Measurements from ENCODE around the gene MBD3.

The MBD3 gene

DNA sequence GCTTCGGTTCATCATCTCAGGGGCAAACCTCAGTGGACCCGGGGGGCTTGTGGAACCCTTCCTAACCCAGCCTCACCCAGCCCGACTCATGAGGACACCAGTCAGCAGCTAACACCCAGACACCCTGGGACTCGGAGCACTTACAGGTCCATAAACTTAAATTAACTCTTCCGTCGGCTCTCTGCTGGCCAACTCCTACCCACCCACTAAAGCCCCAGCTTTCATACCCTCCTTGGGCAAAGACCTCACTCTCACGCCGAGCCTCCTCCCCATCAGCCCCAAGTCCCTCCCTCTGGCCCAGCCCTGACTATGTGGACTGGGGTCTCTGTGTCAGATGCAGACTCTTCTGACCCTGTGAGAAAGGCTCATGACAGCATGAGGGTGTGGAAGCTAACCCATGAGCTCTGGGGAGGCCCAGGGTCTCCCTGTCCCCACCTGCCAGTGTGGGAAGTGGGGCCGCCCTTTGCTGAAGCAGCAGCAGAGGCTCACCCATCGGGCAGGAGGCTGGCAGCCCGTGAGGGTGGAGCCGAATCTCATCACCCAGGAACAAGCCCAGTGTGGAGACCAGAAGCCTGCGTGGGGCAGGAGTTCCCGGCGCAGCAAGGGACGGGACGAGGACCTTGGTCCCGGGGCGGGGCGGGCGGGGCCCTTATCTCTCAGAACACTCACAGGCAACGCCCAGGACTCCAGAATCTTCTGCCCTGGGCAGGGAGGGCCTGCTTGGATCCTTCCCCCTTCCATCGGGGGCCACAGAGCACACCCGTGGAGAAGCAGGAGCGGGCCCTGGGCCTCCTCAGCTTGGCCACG is 40.0 kb upstream of the MBD3 start:
- Histone ChIP-seq H3K4me2 (ENCODE audit: low read length) (no peak overlapping the region), H3K9ac (ENCODE audit: low read length) (no peak overlapping the region), H3K36me3 (ENCODE audit: insufficient read depth, low read length) (peaks cover 88% of the 10 kb centered on the region), H4K20me1 (ENCODE audit: insufficient read depth, low read length) (no peaks in the 10 kb centered on the region), H3K27ac (ENCODE audit: low read depth, low read length, poor library complexity, severe bottlenecking) (peak overlapping the region; percentile 51), H3K9me2 (ENCODE audit: low read depth, low read length) (no peaks in the 10 kb centered on the region), H2AFZ (ENCODE audit: low read length) (no peak overlapping the region), H3K27me3 (ENCODE audit: insufficient read depth, low read length) (no peaks in the 10 kb centered on the region), H3K79me2 (ENCODE audit: insufficient read depth, low read length) (peaks cover 42% of the 10 kb centered on the region), H3K4me3 (ENCODE audit: low read depth, low read length, poor library complexity, severe bottlenecking) (no peak overlapping the region), H3F3A (ENCODE audit: insufficient read depth, low read length) (peaks cover 4% of the 10 kb centered on the region; the same call in 1 of the 2 replicates), H3K9me3 (ENCODE audit: low read length) (no peaks in the 10 kb centered on the region), H3K4me1 (ENCODE audit: insufficient read depth, low read length, severe bottlenecking) (peaks cover 15% of the 10 kb centered on the region)
- TF ChIP-seq, protein P1, sequence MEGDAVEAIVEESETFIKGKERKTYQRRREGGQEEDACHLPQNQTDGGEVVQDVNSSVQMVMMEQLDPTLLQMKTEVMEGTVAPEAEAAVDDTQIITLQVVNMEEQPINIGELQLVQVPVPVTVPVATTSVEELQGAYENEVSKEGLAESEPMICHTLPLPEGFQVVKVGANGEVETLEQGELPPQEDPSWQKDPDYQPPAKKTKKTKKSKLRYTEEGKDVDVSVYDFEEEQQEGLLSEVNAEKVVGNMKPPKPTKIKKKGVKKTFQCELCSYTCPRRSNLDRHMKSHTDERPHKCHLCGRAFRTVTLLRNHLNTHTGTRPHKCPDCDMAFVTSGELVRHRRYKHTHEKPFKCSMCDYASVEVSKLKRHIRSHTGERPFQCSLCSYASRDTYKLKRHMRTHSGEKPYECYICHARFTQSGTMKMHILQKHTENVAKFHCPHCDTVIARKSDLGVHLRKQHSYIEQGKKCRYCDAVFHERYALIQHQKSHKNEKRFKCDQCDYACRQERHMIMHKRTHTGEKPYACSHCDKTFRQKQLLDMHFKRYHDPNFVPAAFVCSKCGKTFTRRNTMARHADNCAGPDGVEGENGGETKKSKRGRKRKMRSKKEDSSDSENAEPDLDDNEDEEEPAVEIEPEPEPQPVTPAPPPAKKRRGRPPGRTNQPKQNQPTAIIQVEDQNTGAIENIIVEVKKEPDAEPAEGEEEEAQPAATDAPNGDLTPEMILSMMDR (IDR thresholded peaks at IDR 0.05; ENCODE audit: low read length): no peak
- no peak for TF ChIP-seq EZH2 (IDR thresholded peaks at IDR 0.05; ENCODE audit: borderline replicate concordance, low read length)

DNA sequence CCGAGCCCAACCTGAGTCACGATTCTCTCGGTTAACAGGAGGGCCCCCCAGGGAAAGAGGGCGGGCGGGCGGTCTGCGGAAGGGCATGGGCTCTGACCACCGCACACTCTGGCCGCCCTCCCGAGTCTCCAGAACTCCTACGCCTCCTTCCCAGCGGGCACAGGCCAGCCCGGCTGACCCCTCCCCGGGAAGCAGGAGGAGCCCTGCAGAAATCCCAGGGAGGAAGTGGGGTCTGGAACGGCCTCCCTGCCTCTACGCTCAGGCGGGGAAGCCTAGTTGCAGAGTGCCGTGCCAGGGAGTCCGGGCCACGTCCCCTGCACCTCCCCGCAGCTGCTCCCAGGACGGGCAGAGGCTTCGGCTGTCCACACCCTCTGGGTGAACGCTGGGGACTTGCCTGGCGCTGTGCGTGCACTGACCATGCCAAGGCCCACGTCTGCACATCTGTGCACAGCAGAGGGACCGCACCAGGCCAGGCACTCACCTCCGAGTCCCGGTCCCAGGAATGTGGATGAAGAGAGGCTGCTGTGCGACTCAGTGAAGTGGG is 39.0 kb upstream of the MBD3 start:
- peaks cover 4% of the 10 kb centered on the region; the same call in 1 of the 2 replicates for H3F3A ChIP-seq (ENCODE audit: insufficient read depth, low read length)
- H3K4me1 ChIP-seq (ENCODE audit: insufficient read depth, low read length, severe bottlenecking): peaks cover 15% of the 10 kb centered on the region
- H3K27ac ChIP-seq (ENCODE audit: low read depth, low read length, poor library complexity, severe bottlenecking): no peak overlapping the region
- H3K4me2 ChIP-seq (ENCODE audit: low read length): no peak overlapping the region
- H2AFZ ChIP-seq (ENCODE audit: low read length): no peak overlapping the region
- peaks cover 86% of the 10 kb centered on the region for H3K36me3 ChIP-seq (ENCODE audit: insufficient read depth, low read length)
- no peaks in the 10 kb centered on the region for H3K27me3 ChIP-seq (ENCODE audit: insufficient read depth, low read length)
- no peaks in the 10 kb centered on the region for H4K20me1 ChIP-seq (ENCODE audit: insufficient read depth, low read length)
- no peaks in the 10 kb centered on the region for H3K9me2 ChIP-seq (ENCODE audit: low read depth, low read length)
- H3K4me3 ChIP-seq (ENCODE audit: low read depth, low read length, poor library complexity, severe bottlenecking): no peak overlapping the region
- no peak overlapping the region for H3K9ac ChIP-seq (ENCODE audit: low read length)
- H3K9me3 ChIP-seq (ENCODE audit: low read length): no peaks in the 10 kb centered on the region
- TF ChIP-seq EZH2 (IDR thresholded peaks at IDR 0.05; ENCODE audit: borderline replicate concordance, low read length): no peak
- TF ChIP-seq, protein P1 (IDR thresholded peaks at IDR 0.05; ENCODE audit: low read length): no peak
- peaks cover 33% of the 10 kb centered on the region for H3K79me2 ChIP-seq (ENCODE audit: insufficient read depth, low read length)

DNA sequence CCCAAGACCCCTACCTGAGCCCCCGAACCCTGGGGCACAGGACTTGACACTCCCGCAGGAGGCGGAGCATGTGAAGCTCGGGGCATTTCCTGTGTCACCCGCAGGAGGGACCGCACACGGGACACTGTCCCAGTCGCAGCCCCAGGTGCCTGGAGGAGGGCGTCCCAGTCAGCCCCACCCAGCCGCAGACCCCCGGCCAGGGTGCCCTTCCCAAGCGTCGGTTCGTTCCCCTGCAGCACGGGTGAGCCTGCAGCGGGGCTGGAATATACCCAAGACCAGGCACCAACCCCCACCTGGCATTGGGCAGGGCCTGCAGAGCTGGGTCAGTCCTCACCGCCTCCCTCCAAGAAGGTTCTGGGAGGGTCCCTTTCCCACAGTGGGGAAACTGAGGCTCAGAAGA is 38.1 kb upstream of the MBD3 start:
- no peaks in the 10 kb centered on the region for H3K9me2 ChIP-seq (ENCODE audit: low read depth, low read length)
- peaks cover 86% of the 10 kb centered on the region for H3K36me3 ChIP-seq (ENCODE audit: insufficient read depth, low read length)
- H3K79me2 ChIP-seq (ENCODE audit: insufficient read depth, low read length): peaks cover 26% of the 10 kb centered on the region
- peaks cover 15% of the 10 kb centered on the region for H3K4me1 ChIP-seq (ENCODE audit: insufficient read depth, low read length, severe bottlenecking)
- no peak overlapping the region for H3K27ac ChIP-seq (ENCODE audit: low read depth, low read length, poor library complexity, severe bottlenecking)
- no peaks in the 10 kb centered on the region for H3K27me3 ChIP-seq (ENCODE audit: insufficient read depth, low read length)
- peaks cover 4% of the 10 kb centered on the region; the same call in 1 of the 2 replicates for H3F3A ChIP-seq (ENCODE audit: insufficient read depth, low read length)
- no peak overlapping the region for H3K4me2 ChIP-seq (ENCODE audit: low read length)
- H3K4me3 ChIP-seq (ENCODE audit: low read depth, low read length, poor library complexity, severe bottlenecking): no peak overlapping the region
- H3K9ac ChIP-seq (ENCODE audit: low read length): no peak overlapping the region
- no peaks in the 10 kb centered on the region for H3K9me3 ChIP-seq (ENCODE audit: low read length)
- TF ChIP-seq EZH2 (IDR thresholded peaks at IDR 0.05; ENCODE audit: borderline replicate concordance, low read length): no peak
- TF ChIP-seq, protein P1 (IDR thresholded peaks at IDR 0.05; ENCODE audit: low read length): no peak
- no peak overlapping the region for H2AFZ ChIP-seq (ENCODE audit: low read length)
- no peaks in the 10 kb centered on the region for H4K20me1 ChIP-seq (ENCODE audit: insufficient read depth, low read length)

Data from OCI-LY1 (cell line).